Activated CD4-positive, alpha-beta T cell treated with anti-CD3 and anti-CD28 coated beads, Interleukin-2, amount 50 U/mL, for 48 hours (primary cell): ENCODE results near the gene B3GALNT1.

Source experiments
- DNase-seq, 2 experiments: peaks; one replicate each; pipeline ENCODE4 v3.0.0-alpha.2; 2020

Gene B3GALNT1, protein sequence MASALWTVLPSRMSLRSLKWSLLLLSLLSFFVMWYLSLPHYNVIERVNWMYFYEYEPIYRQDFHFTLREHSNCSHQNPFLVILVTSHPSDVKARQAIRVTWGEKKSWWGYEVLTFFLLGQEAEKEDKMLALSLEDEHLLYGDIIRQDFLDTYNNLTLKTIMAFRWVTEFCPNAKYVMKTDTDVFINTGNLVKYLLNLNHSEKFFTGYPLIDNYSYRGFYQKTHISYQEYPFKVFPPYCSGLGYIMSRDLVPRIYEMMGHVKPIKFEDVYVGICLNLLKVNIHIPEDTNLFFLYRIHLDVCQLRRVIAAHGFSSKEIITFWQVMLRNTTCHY

DNA sequence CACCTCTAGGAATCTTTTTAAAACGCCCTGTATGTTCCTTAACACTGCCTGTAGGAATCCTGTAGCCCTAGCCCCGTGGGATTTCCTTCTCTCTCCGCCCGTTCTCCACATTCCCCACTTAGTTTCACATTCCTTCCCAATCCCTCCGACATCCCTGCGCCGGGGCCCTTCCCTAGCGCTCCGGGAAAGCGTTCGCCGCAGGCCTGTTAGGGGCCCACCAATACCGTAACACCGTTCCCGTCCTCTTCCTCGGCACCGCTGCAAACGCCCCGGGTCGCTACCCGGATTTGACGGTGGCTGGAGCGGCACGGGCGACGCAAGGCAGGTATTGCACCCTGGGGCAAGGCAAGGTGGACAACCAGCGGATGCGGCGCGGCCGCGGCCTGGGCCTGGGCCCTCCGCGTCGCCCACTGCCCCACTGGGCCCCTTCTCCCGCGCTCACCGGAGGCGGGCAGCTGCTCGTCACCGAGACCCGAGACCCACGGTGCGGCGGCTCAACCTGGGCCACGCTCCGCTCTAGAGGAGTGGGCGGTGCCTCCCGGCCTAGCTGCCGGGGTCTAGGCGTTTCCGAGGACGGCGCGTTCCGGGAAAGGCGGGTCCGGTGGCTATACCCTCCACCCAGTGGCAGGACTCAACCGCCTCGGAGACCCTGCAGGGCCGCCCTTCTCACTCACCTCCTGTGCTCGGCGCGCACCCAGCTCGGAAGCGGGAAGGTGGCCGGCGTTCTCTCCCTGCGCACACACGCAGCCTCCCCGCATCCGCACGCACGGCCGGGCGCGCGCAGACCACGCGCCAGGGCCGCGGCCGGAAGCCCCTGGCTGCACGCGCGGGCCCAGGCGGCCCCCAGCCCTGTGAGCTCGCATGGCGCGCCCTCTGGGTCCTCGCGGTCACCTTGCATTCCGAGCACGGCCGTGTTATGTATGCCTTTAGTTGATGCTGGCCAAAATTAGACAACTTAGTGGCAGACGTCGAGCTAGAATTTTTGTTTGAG is at the start of gene B3GALNT1:
TSS of gene B3GALNT1 (minus strand) at position 789 of the 991 bp plus-strand sequence. CDS start 18,595 bp downstream, outside the sequence.
- peak; percentile 21 to 26 for DNase-seq

DNA sequence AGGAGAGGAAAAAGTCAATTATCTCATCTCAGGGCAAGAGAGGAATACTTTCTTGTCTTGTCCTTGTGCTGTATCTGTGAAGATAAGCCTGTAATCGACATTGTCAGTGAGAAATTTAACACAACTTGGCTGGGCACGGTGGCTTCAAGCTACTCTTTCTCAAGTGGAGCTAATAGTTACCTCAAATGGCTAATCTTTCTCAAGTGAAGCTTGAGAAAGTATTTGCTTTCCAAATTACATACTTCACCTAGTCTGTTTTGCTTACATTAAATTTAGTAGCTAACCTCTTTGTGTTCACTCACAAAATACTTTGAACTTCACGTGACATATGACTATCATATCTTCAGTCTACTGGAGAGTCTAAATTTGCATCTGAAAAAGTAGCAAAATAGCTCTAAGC is 48.3 kb upstream of the B3GALNT1 start:
- no peak for DNase-seq

DNA sequence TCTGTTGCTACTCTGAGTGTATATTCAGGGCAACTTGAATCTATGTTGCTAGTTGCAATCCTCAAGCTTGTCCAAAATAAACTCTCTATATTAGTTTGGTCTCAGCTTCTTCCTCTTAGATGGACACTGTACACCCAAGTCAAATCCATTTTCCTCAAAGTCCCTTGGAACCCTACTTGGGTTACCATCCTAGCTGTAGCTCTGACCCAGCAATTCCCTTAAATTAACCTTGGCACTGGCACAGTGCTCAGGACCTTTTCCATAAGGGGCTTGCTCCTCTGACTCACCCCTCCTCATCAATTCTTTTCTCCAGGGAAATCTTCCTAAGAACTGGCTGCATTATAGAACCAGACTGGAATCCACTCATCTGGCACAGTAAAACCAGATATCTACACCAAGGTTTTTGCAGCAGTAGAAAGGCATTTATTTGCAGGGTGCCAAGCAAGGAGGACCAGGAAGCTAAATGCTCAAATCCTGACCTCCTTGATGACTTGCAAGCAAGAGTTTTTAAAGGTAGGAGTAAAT is 44.9 kb upstream of the B3GALNT1 start:
- DNase-seq: no peak

DNA sequence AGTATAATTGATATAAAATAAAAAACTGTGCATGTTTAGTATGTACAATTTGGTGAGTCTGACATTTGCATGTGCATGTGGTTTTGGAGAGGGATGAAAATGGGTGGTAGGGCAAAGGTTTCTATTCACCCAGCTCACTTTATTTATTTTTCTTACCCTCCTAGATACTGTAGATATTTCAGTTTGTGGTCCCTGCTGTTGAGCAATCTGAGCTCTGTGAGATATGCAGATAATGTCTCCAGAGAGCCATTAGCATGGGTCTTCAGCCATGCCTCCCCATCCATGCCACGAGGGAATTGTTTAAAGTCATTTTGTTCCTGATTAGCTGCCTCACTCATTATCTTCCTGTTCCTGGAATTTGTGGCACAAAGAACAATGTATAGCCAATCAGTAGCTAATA is 44.4 kb upstream of the B3GALNT1 start:
- no peak for DNase-seq

DNA sequence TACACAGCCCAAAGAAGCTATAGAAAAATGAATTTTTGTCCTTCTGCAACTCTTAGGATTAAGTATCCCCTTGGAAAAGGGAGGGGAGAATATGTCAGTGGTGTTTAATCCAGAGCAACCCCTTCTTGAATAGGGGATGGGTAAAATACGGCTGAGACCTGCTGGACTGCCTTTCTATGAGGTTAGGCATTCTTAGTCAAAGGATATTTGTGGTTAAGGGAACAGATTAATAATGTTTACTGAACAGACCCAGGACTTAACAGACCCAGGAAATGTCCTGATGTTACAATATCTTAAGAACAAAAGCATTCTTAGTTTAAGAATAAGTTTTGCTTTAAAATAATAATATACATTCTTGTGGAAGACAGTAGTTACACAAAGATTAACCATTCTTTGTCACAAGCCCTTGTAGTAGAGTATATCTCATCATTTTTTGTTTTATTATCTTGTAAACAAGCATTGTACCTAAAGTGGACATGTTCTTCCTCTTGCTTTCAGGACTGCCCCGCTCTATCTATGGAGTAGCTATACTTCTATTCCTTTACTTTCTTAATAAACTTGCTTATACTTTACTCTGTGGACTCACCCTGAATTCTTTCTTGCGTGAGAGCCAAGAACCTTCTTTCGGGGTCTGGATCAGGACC is 43.8 kb upstream of the B3GALNT1 start:
- DNase-seq: no peak

DNA sequence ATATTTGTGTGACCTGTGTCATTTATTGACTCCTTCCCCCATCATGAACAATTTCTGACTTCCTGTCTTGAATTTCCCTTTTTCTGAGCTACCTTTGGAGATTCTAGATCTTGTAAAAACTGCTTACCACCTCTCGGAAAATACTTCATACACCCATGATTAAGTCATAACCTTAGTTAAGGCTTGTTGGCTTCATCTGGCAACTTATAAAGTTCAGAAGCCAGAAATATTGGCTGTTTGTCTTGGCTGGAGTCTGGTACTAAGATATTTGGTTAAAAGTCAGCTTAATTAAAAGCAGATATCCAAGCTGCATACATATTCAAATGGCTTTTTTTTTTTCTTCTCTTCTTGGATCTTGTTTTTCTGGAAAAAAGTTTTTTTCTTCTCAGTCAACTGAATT is 37.3 kb upstream of the B3GALNT1 start:
- no peak for DNase-seq

DNA sequence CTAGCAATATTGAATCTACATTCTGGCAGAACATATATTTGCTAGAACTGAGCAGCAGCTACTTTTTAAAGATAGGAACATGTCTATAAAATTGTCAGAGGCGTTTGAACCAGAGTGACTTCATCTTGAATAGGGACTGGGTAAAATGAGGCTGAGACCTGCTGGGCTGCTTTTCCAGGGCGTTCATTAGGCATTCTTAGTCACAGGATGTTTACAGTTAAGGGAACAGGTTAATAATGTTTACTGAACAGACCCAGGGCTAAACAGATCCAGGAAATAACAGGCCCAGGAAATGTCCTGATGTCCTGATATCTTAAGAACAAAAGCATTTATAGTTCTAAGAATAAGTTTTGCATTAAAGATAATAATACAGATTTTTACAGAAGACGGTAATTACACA is 34.5 kb upstream of the B3GALNT1 start:
- no peak for DNase-seq

DNA sequence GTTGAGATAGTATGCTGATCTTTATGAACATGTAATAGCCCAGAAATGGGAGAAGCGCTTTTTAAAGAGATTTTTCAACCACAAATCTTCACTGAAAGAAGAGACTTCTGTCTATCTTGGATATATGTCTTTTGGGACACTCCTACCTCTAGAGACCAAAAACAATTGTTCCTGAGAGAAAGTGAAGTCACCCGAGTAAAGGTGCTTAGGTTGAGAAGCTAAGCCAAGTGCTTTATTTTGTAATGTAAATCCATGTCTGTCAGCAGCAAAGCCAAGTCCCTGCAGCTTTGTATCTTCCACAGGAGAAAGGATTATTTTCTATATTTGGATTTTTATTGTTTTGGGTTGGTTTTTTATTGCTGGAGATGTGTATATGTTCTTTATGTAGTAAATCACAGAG is 32.1 kb upstream of the B3GALNT1 start:
- no peak for DNase-seq

DNA sequence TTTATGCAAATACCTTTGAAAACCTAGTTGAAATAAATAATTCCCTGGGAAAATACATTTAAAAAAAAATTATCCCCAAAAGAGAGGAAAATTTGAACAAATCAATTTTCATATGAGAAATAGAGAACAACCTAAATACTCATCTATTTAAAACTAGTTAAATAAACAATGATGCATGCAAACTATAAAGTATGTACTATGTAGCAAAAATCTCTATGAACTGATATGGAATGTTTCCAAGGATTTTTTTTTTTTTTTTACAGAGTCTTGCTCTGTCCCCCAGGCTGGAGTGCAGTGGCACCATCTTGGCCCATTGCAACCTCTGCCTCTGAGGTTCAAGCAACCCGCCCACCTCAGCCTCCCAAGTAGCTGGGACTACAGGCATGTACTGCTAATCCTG is 27.2 kb upstream of the B3GALNT1 start:
- DNase-seq: no peak

DNA sequence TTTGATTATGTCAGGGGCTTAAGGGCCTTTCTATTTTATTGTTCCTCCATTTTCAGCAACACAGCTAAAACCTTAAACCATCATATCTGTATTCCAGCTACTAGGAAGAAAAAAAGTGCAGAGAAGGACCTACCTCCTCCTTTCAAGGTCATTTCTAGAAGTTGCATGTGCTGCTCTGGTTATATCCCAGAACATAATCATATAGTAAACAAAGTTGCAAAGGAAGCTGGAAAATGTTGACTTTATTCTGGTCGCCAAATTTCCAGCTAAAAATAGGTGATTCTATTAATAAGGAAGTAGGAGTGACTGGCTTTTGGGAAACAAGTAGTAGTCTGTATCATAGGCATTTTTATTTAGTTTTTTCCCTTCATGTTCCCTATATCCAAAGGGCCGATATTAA is 21.3 kb upstream of the B3GALNT1 start:
- no peak for DNase-seq

DNA sequence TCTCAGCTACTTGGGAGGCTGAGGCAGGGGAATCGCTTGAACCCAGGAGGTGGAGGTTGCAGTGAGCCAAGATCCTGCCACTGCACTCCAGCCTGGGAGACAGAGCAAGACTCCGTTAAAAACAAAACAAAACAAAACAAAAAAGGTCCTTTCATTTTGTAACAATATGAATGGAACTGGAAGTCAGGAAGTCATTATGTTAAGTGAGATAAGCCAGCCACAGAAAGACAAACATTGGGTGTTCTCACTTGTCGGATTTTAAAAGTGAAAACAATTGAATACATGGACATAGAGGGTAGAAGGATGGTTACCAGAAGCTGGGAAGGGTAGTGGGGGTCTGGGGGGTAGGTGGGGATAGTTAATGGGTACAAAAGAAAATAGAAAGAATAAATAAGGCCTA is 12.5 kb upstream of the B3GALNT1 start:
- DNase-seq: no peak

DNA sequence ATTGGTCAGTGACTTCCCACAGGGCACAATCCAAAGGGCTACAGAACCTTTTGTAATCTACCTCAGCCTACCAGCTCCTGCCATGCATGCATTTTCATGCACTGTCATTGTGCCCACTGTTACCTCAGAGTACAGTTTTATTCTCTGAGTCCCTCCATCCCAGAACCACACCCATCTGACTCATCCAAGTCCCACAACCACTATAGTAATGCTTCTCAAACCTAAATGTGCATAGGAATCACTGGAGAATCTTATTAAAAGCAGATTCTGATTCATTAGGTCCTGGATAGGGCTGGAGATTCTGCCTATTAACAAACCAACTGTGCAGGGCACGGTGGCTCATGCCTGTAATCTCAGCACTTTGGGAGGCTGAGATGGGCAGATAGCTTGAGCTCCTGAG is 3.7 kb upstream of the B3GALNT1 start:
- no peak for DNase-seq

DNA sequence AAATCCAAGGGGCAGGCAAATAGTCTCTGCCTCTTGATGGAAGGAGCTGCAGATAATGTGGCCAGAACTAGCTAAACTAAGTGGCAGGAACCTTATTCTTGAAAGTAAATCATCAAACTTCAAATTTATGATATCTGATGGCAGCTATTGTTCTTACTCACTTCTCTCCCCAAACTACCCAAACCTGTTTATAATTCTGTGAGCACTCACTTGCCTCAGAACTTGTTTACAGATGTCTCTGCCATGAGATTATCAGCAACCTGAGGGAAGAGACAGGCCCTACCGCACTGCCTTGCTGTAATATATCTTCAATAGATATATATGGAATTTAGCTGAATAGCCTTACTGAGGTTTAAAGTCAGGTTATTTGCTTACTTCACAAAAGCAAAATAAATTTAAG is 2.2 kb upstream of the B3GALNT1 start:
- DNase-seq: no peak

DNA sequence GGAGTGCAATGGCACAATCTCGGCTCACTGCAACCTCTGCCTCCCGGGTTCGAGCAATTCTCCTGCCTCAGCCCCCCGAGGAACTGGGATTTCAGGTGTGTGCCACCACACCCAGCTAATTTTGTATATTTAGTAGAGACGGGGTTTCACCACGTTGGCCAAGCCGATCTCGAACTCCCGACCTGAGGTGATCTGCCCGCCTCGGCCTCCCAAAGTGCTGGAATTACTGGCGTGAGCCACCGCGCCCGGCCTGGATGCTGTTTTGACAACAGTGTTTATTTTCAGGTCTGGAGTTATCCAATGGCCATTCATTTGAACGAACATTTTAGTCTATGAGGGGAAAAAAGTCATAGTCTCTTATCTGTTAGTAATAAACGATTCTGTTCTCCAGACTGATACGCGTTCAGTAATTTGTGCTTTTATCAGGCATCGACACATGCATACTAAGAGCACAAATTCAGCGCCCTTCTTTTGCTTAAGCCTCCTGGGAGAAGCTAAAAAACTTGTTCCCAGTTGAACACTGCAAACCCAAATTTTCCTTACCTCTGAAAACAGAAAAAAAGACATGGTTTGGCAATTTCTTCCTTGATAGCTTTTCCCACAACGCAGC is 1.3 kb downstream of the B3GALNT1 start:
- DNase-seq: no peak

DNA sequence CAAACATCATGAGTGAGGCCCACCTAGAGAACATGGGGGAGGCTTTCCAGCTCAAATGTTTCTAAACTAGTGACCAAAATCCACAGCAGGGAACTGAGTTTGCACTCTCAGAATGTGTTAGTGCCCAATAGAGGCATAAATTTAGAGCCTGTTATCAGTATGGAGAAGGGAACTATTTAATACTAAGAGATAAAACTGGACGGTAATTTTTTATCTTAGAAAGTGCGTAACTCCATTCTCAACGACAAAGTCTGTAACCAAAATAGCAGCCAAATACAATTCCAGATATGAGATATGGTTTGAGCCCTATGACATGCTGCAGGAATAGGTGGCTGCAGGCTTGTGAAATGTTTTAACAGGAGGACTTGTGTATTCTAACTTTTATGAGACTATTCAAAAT is 3.5 kb downstream of the B3GALNT1 start:
- DNase-seq: no peak

DNA sequence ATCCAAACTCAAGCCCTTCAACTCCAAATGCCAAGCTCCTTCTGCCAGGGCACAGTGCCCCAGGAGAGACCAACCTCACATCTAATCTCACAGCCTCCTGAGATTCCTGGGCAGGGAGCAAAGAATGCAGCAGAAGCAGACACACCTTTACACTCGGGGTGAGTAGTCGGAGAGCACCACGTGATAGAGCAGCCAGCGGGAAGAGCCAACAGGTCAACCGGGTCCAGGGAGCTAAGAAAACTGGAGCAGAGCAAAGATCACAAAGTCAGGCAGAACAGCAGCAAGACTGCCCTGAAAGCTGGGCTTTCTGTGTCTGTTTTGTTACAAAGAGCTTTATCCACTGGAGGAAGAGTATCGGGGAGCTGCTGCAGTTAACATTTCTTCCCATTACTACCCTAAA is 4.2 kb downstream of the B3GALNT1 start:
- no peak for DNase-seq

DNA sequence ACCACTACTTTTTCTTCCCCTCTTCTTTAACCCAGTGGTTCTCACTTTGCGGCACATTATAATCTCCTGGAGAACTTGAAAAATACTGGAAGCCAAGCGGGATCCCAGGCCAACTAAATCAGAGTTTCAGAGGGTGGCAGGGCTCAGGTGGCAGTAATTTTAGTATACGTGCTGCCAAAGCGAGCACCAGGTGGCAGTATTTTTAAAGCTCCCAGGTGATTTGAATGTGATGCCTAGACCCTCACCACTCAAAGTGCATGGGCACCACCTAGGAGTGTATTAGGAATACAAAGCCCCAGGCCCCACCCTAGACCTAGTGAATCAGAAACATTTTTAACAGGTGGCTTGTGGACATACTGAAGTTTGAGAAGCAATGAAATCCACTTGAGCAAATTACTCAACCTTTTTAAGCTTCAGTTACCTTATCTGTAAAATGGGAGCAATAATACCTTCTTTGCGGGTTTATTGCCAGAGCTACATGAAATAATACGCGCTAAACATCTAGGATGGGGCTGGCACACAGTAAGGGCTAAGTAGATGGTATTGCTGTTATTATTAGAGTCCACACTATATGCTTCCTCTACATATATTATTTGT is 8.3 kb downstream of the B3GALNT1 start:
- DNase-seq: peak; percentile 9 to 14

DNA sequence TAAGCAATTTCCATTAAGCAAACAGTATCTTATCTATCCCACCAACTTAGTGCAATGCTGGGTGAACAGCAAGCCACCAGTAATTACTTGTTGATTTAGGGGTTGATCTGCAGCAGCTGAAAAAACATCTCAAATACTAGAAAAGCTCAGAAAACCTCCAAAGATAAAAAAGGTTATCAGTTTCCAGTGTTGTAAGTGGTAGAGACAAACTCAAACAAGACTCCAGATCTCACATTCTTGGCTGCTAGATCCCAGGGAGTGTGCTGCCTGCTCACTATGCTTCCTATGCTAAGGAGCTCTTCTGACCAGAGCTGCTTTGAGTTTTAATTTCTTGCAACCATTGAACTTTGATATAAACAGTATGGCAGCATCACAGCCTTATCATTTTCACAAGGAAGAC is 11.3 kb downstream of the B3GALNT1 start:
- DNase-seq: no peak

DNA sequence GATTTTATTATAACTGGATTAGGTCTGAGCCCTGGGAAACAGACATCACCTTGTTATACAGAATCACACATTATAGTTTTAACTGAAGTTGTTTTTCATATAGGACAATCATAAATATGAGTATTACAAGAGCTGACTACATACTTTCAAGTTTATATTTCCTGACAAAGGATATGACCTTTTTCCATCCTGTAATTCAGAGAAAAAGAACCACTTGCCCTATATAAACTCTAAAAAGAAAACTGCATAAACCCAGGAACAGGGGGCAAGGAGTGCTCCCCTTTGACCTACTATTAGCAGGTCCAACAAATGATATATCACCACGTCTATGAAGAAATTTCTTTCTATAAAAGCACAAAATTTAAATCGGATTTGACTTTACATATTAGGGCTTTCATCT is 20.9 kb downstream of the B3GALNT1 start:
- DNase-seq: no peak

DNA sequence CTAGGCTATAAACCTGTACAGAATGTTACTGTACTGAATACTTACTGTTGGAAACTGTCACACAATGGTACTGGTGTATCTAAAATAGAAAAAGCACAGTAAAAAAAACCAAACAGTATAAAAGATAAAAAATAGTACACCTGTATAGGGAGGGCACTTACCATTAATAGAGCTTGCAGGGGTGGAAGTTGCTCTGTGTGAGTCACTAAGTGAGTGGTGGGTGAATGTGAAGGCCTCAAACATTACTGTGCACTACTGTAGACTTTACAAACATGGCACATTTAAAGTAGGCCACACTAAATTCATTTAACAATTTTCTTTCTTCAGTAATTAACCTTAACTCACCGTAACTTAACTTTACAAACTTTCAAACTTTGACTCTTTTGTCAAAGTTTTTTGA is 22.0 kb downstream of the B3GALNT1 start:
- DNase-seq: no peak

DNA sequence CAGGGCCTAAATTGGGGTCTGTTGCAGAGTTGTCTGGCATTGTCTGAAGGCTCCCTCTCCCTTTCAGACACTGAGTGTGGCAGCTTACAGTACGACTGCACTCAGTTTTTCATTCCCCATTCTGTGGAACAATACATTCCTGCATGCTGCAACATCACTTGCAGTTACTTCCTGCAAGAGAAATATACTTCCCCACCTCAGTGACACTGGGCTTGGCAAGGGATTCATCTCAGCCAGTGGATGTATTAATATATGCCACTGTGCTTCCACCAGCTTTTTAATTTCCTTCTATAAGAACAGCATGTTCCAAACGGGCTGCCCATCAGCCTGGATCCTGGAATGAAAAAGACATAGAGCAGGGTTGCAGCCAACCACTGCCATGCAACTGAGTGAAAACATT is 23.1 kb downstream of the B3GALNT1 start:
- no peak for DNase-seq

DNA sequence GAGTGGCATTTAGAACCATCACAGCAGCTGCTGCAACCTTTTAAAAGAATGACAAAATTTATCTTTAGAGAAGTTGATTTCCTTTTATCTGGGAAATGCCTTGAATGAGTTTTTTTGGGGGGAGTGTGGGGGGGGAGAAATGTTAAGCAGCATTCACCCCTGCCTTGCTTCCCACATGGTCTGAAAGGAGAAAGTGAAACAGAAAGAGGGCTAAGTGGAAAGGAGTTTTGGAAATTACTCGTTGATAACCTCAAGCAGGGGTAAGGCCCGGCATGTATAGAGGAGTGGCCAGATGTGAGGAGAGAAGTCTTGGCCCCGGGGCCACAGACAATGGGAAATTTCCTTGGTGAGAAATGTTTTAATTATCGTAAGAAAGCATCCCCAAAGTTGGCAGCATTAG is 23.5 kb downstream of the B3GALNT1 start:
- DNase-seq: no peak
